DLD1 (cell line): ENCODE measurements around the gene HERC3.

ENCODE experiments used
- in situ Hi-C: cut with HindIII; loops from 2 replicates; pipeline ENCODE4 v1.10.0; 2017; ENCODE audit warnings: low sequenced_read_pairs

Gene HERC3

GRCh38 chr4:88659055-88659889, 67.0 kb downstream of the HERC3 start:
- in situ Hi-C loops: no loop called here

GRCh38 chr4:88659890-88660208, 67.6 kb downstream of the HERC3 start:
- in situ Hi-C loops: no loop called here

GRCh38 chr4:88660446-88661294, 68.4 kb downstream of the HERC3 start:
- in situ Hi-C loops: no loop called here

- in situ Hi-C loops: no loop called here
Measured at GRCh38 chr4:88661739-88662138, 69.5 kb downstream of the HERC3 start.

GRCh38 chr4:88672987-88673386, 80.7 kb downstream of the HERC3 start:
- in situ Hi-C loops: no loop called here

GRCh38 chr4:88673886-88674285, 81.6 kb downstream of the HERC3 start:
- in situ Hi-C loops: no loop called here

- in situ Hi-C loops: no loop called here
Measured at GRCh38 chr4:88674565-88674964, 82.3 kb downstream of the HERC3 start.

GRCh38 chr4:88674979-88675378, 82.7 kb downstream of the HERC3 start:
- in situ Hi-C loops: no loop called here

GRCh38 chr4:88675543-88675942, 83.3 kb downstream of the HERC3 start:
- in situ Hi-C loops: no loop called here

GRCh38 chr4:88681209-88681608, 88.9 kb downstream of the HERC3 start:
- in situ Hi-C loops: no loop called here

- in situ Hi-C loops: no loop called here
Measured at GRCh38 chr4:88690355-88690754, 98.1 kb downstream of the HERC3 start.

- in situ Hi-C loops: no loop called here
Measured at GRCh38 chr4:88693792-88694191, 101.5 kb downstream of the HERC3 start.

GRCh38 chr4:88696630-88697029, 104.3 kb downstream of the HERC3 start:
- in situ Hi-C loops: no loop called here

- in situ Hi-C loops: no loop called here
Measured at GRCh38 chr4:88697141-88697540, 104.9 kb downstream of the HERC3 start.

GRCh38 chr4:88697588-88698329, 105.5 kb downstream of the HERC3 start, which contains the start of gene NAP1L5:
TSS of gene NAP1L5 (minus strand) at chr4:88697829. CDS start at chr4:88697754, 75 bp downstream.
- in situ Hi-C loops: no loop called here

- in situ Hi-C loops: no loop called here
Measured at GRCh38 chr4:88698519-88698918, 106.2 kb downstream of the HERC3 start.

- in situ Hi-C loops: no loop called here
Measured at GRCh38 chr4:88702782-88703181, 110.5 kb downstream of the HERC3 start.

GRCh38 chr4:88705223-88705622, 112.9 kb downstream of the HERC3 start:
- in situ Hi-C loops: no loop called here

- in situ Hi-C loops: no loop called here
Measured at GRCh38 chr4:88705805-88706492, 113.7 kb downstream of the HERC3 start.

GRCh38 chr4:88706574-88706973, 114.3 kb downstream of the HERC3 start:
- in situ Hi-C loops: no loop called here

GRCh38 chr4:88709989-88710388, 117.7 kb downstream of the HERC3 start:
- in situ Hi-C loops: no loop called here
